COLO668 (cell line): Measurements from ENCODE around the gene A2ML1.
A peak's percentile ranks its signal among the peaks of the same experiment; 100 is the strongest.
"Not testable (repeated sequence)": the region's sequence is repeated elsewhere in the genome, so short reads cannot be mapped to it uniquely, and the experiment has no call there.

Experiments
- DNase-seq: peaks from one replicate; lab custom pipeline; 2025; ENCODE audit not compliant: unreplicated experiment; lab: John Stamatoyannopoulos, UW

A2ML1 gene

GRCh38 chr12:8904665-8905064 is 82.2 kb downstream of the A2ML1 start:
- no peak for DNase-seq

- no peak for DNase-seq
Observed at GRCh38 chr12:8905546-8905945, 83.1 kb downstream of the A2ML1 start.

DNA sequence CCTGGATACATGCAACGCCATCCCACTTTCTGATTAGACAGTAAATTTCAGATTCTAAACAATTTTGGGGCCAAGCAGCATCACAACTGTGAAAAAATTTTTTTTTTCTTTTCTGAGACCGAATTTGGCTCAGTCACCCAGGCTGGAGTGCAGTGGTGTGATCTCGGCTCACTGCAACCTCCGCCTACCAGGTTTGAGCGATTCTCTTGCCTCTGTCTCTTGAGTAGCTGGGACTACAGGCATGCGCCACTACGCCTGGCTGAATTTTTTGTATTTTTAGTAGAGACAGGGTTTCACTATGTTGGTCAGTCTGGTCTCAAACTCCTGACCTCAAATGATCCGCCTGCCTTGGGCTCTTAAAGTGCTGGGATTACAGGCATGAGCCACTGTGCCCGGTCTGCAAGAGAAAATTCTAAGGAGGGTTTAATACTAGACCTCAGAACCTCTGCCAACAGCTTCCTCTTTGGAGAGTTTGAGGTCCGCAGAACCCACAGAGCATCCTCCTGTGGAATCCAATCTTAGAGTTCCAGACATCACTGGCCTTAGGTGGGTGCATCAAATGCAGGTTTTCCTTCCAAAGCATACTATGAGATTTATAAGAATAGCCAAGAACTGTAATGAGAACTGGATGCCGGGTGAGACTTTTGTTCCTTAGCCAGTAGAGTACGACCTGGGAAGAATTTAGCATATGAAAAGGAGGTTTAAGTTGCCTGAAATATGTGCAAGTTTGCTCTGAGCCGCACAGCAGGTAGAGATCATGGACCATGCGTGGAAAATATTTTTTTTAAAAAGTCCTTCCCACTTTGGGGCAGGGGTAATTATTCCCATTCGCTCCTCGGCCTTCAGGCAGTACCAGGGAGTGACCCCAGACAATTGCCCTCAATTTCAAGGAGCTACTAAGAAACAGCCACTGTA is 84.1 kb downstream of the A2ML1 start:
- no peak for DNase-seq

GRCh38 chr12:8907513-8907912 is 85.1 kb downstream of the A2ML1 start:
- no peak for DNase-seq

GRCh38 chr12:8909752-8910151 is 87.3 kb downstream of the A2ML1 start:
- no peak for DNase-seq

- DNase-seq = no peak
Observed at GRCh38 chr12:8911606-8912268, 89.3 kb downstream of the A2ML1 start.

GRCh38 chr12:8912914-8913313 is 90.5 kb downstream of the A2ML1 start:
- no peak for DNase-seq

GRCh38 chr12:8913702-8914032 is 91.2 kb downstream of the A2ML1 start:
- no peak for DNase-seq

DNA sequence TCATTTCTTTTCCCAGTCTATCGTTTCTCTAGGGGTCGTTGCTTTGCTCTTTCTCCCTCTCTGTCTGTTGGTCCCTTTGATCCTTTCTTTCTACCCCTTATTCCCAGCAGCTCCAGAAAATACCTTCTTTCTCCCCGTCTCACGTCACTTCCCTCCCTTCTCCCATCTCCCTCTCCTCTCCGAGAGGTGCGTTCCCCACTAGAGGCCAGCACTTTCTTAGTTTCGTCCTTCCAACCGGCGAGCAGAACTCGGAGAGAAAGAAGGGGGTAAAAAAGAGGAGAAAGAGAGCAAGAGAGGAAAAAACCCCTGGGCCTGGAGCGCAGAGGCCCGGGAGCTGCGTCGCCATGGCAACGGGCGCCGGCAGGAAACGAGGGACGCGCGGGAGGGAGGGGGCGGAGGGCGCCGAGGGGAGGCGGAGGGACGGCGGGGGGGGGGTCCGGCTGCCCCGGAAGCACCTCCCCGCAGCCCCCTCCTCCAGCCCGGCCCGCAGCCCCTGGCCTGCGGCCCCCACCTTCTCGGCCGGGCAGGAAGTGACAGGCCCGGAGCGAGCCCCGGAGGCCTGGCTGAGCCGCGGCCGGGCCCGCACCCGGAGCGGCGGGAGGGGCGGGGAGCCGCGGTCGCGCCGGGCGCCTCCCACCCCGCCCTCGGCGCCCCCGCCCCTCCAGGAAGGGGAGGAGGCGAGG is 91.8 kb downstream of the A2ML1 start, which contains the start of gene PHC1:
Gene PHC1, plus strand, starts transcription at position 477 of the 683 bp plus-strand sequence. CDS start 3,169 bp downstream, outside the sequence.
- peak; percentile 73 for DNase-seq

DNA sequence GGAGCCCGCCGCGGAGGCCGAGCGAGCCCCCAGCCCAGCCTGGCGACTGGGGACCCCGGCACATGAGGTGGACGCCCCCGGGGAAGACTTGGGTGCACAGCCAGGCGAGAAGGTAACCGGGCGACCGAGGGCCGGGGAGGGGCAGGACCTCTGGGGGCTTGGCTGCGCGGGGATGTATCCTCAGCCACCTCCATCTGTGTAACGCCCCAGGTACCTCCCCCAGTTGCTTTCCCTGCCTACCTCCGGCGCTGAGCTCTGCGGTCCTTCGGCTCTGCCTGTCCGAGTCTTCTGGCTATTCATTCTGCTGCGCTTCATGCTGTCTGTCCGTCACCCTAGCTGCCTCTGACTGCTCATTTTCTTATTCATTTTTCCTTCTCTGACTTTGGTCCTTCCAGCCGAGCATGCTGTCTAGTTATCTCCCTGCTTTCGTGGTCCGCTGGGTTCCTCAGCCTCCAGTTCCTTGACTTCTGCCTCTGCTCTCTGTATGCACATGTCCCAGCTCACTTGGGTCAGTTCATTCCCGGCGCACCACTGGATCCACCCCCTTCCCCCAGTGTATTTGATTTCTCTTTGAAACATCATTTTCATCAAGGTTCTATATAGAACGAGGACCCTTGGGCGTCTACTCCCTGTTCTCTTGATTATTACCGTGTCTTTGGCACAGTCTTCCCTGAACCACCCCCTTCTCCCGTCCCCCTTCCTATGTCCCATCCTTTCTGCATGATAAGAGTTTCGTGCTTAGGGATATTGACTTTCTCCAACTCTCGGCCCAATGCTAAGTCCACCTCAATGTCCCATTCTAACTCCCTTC is 92.5 kb downstream of the A2ML1 start:
- DNase-seq = peak; percentile 25

DNA sequence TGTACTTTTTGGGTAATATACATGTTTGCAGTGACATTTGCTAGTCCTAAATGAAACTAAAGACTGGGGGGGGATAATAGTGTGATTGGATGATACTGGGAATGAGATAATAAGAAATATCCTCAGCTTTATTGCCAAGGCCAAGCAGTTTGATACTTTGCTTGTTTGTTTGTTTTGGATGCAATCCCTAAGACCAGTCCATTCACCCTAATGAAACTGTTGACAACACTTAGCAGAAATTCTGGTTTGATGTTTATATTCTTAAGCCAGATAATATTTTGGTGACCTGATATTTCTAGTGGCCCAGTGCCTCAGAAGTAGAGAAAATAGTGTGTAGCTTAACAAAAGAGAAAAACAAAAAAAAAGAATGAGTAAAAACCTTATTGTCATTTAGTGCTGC is 93.7 kb downstream of the A2ML1 start:
- no peak for DNase-seq

GRCh38 chr12:8917031-8917430 is 94.6 kb downstream of the A2ML1 start:
- no peak for DNase-seq

DNA sequence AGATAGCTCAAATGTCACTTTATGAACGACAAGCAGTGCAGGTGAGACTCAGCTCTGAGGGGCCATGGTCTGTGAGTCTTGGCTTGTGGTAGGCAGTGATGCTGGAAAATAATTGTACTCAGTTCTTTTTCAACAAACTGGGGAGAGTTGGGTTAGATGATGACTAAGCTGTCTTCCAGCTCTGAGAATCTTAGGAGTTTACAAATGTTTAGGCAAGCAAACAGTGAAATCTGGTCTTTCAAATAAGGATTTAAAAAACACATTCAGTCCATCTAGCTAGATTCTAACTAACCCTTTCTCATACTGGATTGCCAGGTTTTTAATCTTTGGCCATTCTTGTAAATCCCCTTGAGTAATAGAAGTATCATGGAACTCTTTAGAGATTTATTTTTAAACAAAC is 95.3 kb downstream of the A2ML1 start:
- DNase-seq = no peak

GRCh38 chr12:8919643-8920042 is 97.2 kb downstream of the A2ML1 start:
- not testable (repeated sequence) for DNase-seq

GRCh38 chr12:8922544-8922943 is 100.1 kb downstream of the A2ML1 start:
- DNase-seq = no peak
